B cell (primary cell): ENCODE measurements around the gene UBTD1.

Experiments used
- EZH2 ChIP-seq: IDR thresholded peaks from 2 replicates; pipeline ENCODE4 v1.6.1; 2012; ENCODE audit warnings: borderline replicate concordance, low read depth, mild to moderate bottlenecking, moderate library complexity, low read length; ENCODE audit not compliant: insufficient read depth, poor library complexity, severe bottlenecking
- TF ChIP-seq, protein P1 (sequence below): fragments of 200-600 bp; IDR thresholded peaks from one replicate; pipeline ENCODE4 v1.8.0; 2022; ENCODE audit warnings: antibody characterized with exemption, mild to moderate bottlenecking

DNA sequence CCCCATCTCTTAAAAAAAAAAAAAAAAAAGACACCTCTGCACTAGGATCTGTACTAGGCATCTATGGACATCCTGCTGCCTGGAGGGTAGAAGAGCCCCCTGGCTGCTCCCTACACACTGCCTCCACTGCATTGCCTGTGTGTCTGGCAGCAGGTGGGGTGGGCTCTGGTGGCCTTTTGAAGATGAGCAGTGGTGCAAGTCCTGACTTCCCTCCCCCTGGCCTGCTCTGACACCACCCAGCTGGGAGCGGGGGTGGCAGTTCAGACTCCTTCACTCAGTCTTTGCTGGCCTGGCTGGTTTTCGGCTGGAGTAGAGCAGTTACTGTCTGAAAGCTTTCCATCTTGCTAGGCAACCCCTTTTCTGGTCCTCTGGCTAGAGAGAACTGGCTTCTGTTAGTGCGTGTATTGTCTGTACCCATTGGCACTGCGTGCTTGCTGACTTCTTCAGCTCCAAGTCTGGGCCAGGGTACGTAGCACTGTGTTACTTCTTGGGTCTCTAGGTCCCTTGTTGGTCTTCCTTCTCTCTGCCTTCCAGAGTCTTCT is 108.4 kb downstream of the UBTD1 start:
- TF ChIP-seq, protein P1, sequence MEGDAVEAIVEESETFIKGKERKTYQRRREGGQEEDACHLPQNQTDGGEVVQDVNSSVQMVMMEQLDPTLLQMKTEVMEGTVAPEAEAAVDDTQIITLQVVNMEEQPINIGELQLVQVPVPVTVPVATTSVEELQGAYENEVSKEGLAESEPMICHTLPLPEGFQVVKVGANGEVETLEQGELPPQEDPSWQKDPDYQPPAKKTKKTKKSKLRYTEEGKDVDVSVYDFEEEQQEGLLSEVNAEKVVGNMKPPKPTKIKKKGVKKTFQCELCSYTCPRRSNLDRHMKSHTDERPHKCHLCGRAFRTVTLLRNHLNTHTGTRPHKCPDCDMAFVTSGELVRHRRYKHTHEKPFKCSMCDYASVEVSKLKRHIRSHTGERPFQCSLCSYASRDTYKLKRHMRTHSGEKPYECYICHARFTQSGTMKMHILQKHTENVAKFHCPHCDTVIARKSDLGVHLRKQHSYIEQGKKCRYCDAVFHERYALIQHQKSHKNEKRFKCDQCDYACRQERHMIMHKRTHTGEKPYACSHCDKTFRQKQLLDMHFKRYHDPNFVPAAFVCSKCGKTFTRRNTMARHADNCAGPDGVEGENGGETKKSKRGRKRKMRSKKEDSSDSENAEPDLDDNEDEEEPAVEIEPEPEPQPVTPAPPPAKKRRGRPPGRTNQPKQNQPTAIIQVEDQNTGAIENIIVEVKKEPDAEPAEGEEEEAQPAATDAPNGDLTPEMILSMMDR: no peak
- TF ChIP-seq EZH2: no peak
